ENCODE data around the gene TMEM108.

TMEM108 gene

DNA sequence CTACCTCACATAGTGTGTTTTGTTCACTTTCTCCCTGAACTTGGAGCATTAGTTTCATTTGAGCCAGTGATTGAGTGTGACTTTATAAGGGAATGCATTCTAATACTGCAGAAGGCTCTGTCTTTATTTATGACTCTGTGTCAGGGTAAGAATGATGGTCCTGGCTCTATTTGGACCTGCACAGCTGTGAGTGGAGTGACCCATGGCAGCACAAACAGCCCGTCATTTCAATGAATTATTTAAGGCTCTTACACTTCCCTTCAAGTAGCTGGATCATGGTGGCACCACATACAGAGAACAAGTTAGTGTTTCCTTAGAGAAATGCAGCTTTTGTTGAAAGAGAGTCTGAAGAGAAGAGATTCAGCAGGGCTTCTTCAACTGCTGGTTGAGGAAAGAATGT lies 16.4 kb downstream of the TMEM108 start:
- DNase-seq (ENCODE audit: low read depth, low spot score) = no peak

DNA sequence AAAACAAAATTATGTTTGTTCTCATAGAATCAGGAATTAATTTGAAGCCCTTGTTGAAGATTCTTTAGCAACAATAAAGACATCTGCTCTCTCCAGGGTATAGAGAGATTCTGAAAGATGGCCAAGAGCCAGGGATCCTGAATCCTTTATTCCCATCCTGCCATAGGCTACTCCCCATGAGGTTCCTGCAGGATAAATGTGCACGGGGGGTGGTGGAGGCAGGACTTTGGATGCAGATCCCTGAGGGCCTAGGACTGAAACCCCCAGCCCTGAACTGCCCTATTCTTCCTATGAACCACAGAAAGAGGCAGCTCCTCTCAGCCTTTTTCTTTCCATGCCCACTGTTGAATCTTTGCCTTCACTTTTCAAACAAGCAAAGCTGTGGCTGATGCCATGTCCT lies 17.1 kb downstream of the TMEM108 start:
- DNase-seq (ENCODE audit: low read depth, low spot score) = no peak

DNA sequence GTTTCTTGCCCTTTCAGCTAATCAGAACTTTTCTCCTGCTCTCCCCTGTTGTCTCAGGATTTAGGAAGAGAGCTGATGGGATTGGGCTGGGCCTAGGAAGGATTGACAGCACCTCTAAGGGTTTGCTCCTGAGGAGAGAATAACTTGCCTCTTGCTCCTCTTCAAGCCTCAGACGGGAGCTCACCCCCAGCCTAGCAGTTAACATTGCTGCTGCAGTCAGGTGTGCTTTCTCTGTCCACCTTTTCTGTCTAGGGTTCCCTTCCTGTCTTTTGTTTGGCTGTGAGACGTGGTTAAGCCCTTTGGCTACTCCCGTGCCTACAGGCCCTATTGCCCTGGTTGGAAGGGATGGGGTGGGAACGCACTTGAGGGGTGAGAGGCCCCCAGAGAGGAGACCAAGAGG lies 20.1 kb downstream of the TMEM108 start:
- DNase-seq (ENCODE audit: low read depth, low spot score) = no peak

DNA sequence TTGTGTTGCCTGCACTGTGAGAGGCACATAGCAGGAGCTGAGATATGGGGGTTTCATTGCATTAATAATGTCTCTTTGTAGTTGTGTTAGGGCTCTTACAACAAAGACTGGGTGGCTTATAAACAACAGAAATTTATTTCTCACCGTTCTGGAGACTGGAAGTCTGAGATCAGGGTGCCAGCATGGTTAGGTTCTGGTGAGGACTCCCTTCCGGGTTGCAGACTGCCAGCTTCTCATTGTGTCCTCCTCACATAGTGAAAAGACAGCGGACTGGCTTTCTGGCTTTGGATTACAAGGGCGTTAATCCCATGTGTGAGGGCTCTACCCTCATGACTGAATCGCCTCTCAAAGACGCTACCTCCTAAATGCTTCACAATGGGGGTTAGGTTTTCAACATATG lies 20.6 kb downstream of the TMEM108 start:
- no peak for DNase-seq (ENCODE audit: low read depth, low spot score)

DNA sequence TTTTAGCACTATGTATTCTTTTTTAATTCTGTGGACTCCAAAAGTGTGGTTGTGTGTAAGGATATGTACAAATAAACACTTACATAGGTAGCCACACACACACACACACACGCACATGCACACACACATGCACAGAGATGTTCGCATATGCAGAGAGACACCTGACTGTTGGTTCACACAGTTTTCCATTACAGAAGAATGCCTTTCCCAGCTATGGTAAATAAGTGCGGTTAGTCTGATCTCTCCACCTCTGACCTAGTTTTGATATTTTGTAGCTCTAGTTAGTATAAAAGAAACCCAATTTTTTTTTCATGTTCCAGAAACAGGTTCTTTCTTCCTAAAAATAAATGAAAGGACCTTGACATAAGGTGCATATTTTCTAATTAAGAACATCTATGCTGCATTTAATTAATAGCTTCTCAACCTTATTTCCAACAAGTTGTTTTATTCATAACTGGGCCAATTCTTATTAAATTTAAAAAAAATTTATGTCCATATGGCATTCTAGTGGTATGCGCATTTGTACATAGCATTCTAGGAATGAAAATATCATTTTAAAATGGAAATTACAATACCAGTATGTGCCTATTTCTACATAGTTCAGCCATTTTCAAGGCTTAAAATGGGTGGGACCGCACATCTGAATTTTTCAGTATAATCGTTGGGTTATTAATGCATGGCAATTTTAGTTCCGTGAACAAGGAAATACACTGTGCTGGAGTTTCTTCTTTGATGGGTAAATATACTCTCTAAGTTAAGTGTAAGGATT lies 27.2 kb downstream of the TMEM108 start:
- DNase-seq (ENCODE audit: low read depth, low spot score) = no peak

DNA sequence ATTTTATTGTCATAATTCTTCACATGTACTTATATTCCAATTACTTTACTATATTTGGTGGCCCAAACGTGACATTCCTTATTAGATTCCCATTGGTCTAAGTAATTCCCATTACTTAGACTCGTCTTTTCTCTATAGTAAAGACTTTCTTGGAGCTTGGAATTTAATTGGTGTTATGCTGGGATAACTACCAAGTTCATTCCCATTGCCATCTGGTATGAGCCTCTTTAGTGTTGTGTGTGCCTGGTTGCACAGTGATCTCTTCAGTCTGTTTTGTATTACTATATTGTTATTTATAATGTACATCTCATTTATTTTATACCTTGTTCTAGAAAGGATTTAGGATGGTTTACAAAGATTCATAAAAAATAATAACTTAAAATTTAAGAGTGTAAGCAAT lies 27.8 kb downstream of the TMEM108 start:
- no peak for DNase-seq (ENCODE audit: low read depth, low spot score)

DNA sequence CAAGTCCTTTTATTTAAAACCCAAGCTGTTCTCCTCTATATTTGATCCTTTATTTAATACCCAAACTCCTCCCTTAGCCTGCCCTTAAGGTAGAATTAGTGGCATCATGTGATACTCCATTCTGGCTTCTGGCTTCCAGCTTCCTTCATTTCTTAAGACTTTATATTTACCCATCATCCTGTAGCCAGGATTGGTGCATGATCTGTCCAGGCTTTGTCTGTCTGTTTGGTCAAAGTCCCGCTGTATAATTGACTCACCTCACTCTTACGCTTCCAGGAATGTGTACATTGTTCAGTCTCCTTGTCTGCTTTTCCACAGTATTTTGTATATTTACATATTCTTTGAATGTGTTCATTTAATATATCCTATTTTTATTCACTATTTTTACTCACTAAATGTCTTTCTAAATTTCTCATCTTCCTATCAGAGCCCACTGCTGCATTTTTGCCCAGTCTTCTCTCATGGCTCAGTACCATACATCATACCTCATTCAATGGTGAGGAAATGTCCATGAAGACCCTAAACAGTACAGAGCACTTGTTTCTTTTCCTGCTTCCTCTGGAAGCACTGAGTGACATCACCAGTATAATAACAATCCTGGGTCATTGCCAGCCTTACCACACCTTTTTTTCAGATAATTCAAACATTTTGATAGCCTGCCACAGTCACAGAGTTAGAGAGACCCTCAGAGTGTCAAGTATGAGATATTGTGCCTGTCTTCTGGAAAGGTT lies 31.5 kb downstream of the TMEM108 start:
- DNase-seq (ENCODE audit: low read depth, low spot score) = no peak

DNA sequence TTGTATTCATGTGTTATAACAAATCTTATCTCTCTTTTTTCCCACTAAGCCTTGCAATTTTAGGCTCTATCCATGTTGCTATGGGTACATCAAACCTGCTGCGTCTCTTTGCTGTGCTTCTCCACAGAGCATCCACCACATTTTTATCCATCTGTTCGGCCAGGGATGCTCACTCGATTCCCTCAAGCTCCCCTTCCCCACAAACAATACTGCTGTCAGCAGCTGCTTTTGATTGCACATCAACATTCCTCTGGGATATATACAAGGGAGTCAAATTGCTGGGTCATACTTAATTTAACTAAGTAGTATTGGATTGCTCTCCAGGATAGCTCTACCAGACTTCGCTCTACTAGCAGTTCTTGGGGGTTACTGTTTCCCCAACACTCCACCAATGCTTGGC lies 36.8 kb downstream of the TMEM108 start:
- DNase-seq (ENCODE audit: low read depth, low spot score) = no peak

DNA sequence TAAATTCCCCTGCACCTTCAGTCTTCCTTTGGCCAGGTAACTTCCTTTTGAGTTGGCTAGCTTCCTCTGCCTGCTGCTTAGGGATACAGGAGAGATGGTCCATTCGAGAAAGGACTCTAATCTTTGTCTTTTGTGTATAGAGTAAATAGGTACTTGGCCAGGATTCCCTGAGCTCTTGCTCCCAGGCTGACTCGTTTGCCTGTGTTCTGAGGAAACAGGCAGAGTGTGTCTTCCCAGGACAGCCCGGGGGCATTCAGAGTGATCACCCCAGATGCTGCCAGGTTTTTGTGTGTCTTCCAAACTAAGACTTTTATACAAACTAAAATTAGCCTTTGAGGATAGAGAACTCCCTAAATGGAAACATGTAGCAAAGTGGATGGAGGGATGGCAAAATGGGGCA lies 39.5 kb downstream of the TMEM108 start:
- DNase-seq (ENCODE audit: low read depth, low spot score) = no peak

DNA sequence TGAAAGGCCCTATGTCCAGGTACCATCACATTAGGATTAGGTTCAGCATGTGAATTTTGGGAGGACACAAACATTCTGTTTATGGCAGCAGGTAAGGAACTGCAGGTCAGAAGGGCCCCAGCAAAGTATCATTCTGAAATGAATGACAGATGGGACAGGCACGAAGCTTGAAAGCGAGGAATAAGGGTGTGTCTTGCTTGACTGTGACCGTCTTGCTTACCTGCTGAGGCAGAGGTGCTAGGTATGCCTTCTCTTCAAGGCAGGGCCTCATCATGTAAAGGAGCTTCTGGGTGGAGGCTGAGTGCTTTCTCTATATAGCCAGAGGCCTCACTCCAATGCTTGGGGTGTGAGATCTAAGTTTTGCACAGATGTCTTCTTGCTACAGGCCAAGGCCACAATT lies 41.4 kb downstream of the TMEM108 start:
- DNase-seq (ENCODE audit: low read depth, low spot score) = no peak

DNA sequence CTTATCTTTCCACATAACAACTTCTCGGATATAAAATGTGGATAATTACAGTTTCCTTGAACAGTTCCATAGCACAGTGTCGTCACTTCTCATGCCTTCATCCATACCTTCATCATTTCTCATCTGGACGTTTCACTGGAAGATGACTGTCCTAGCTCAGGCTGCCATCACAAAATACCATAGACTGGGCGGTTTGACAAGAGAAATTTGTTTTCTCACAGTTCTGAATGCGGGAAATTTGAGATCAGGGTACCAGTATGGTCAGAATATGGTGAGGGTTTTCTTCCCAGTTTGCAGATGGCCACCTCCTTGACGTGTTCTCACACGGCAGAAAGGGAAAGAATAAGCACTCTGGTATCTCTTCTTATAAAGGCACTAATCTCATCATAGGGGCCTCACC lies 42.8 kb downstream of the TMEM108 start:
- DNase-seq (ENCODE audit: low read depth, low spot score) = no peak

DNA sequence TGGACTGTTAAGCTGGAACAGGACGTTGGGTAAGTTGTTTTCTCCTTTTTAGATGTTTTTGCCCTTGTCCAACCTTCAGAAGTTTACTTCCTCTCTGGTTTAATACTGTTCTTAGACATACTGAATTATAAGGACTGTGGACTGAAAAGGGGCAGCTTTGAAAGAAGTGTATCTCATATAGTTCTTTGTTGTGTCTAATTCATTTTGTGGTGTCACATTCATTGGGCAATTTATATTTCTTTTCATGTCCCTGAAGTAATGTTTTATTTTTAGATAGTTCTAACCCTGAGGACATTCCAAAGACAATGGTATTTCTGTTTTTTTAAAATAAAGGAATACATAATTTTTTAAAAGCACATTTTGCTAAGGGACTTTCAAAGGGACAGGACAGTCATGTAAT lies 45.2 kb downstream of the TMEM108 start:
- no peak for DNase-seq (ENCODE audit: low read depth, low spot score)

DNA sequence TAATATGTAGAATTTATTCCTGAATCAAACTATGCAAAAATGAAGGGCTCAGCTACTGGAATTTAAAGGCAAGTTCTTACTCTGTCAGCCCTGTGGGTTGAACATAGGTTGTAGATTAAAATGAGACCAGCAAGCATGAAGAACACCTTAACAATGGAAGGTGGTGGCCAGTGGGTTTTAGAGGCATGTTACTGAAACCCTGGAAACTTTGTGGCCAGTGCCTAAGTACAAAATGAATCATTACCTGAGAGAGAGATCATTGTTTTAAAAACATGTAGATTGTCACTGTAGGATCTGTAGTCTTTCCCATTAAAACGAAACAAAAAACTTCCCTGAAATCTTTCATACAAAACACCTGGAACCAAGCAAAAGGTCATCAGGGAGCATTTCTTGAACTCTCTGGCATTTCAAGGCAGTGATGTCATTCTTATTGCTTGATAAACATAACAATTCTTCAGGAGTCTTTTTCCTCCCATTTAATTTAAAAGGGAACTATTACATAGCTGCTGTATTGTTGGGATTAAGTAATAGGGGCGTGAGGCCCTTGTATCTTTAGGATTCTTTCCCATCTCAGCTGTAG lies 51.8 kb downstream of the TMEM108 start:
- DNase-seq (ENCODE audit: low read depth, low spot score) = no peak

DNA sequence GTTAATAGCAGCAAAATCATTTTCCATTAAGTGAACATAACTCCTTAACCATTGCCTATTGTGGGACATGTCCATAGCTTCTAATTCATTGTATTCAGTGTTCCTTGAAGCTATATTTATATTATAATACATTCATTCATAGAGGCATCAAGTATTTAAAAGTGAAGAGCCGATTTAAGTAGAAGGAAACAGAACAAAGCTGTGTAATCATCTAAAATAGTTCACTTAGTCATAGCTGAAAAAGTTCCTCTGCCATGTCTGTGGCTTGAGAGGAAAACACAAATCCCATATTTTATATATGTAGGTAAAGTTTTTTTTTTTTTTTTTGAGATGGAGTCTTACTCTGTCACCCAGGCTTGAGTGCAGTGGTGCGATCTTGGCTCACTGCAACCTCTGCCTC lies 54.5 kb downstream of the TMEM108 start:
- no peak for DNase-seq (ENCODE audit: low read depth, low spot score)

DNA sequence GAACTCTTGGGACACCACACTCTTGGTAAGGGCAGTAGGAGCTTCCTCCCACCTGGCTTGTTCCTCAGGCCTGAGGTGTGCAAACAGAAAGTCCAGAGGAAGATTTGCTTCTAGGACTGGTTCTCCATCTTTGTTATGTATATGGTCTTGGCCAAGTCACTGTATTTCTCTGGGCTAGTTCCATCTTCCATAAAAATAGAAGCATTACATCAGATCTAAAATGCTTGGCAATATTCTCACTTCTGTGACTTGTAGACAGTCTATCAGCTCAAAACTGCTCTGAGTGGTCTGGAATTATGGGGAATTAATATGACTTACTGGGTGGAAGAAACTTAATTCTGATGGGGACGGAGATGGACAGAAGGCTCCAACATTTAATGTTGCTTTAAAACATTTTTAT lies 55.2 kb downstream of the TMEM108 start:
- no peak for DNase-seq (ENCODE audit: low read depth, low spot score)

DNA sequence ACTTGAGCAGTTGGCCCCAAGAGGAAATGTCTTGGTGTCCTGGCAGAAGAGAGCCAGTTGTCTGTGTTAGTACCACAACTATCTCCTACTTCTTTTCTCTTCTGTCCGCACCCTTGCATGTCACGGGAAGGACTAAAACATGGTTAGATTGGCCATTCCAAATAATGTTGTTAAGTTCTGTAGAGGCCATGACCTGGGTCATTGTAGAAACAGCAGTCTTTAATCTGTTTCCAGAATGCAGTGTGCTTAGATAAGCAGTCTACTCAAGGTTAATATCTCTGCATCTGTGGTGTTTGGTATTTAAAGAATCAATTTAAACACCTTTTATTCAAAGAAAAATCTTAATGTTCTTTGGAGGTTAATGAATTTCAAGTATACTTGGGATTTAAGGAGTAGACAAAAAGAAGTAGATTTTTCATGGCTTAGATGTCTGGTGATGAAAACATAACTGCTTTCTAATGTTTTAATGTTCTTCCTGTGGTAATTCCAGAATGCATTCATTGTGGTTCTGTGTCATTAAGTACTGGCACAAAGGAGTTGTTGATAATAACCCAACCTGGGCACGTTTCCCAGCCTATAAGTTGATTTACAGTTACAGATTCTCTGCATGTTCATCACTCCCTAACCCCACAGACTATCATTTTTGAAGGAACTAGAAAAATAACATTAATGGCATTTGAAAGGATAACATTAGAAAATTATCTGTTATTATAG lies 58.9 kb downstream of the TMEM108 start:
- DNase-seq (ENCODE audit: low read depth, low spot score) = no peak

DNA sequence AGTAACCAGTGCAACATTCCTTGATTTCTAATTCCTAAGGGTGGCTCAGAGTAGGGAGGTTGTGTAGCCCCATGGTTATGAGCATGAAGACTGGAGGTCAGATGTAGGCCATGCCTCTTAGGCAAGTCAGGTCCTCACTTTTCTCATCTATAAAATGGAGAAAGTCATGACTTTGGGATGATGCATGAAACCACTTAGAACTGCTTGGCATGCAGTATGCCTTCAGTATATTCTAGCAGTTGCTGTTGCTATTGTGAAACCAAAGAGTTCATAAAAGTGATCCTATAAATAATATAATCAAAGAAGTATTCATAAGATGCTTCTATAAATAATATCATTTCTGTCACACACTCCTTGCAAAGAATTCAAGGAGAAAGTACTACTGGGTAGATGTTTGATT lies 65.5 kb downstream of the TMEM108 start:
- DNase-seq (ENCODE audit: low read depth, low spot score) = no peak

DNA sequence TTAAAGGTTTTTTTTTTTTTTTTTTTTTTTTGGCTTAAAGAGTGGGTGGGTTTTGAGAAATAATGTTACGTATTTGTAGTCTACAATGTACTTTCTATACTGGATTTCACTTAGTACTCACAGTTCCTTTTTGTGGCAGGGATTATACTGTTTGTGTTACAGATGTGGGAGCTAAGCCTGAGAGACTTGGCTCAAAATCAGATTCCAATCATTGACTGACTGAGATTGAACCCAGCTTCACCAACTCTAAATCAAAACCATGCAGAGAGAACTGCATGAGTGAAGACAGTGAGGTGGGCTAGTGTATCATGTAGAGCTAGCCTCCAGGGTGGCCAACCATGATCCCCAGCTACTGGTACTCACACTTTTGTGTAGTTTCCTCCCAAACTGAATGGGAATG lies 68.0 kb downstream of the TMEM108 start:
- no peak for DNase-seq (ENCODE audit: low read depth, low spot score)

DNA sequence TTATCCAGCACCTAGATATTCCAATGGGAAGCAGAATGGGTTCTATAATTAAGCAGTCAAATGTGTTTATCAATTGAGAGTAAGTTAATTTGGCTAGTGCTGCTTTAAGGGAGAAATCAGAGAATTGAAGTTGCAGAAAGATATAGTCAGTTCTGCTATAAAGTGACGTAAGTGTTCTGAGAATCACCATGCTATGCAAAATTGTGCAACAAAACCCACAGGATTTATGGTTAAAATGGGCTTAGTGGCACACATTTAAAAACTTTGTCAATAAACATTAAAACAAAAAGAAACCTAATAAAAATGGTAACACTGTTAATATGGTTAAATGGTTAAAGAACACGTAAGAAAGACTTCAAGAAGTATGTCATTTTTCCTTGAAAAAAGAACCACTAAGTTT lies 74.5 kb downstream of the TMEM108 start:
- no peak for DNase-seq (ENCODE audit: low read depth, low spot score)

DNA sequence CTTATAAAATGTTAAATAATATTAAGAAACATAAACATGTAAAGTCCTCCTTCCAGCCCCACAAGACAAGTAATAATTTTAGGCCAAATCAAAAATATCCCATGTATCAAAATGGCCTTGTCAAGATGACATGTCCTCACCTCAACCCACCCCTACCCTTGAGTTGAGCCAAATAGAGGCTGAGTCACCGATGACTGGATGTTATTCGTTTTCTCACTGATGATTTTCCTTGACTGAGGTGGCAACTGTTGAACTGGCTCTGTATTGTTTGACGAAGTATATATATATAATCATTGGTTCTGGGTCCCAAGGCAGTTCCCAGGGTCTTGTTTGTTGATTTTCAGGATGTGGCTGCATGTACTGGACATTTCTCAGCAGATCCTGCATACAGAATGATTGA lies 75.3 kb downstream of the TMEM108 start:
- no peak for DNase-seq (ENCODE audit: low read depth, low spot score)

DNA sequence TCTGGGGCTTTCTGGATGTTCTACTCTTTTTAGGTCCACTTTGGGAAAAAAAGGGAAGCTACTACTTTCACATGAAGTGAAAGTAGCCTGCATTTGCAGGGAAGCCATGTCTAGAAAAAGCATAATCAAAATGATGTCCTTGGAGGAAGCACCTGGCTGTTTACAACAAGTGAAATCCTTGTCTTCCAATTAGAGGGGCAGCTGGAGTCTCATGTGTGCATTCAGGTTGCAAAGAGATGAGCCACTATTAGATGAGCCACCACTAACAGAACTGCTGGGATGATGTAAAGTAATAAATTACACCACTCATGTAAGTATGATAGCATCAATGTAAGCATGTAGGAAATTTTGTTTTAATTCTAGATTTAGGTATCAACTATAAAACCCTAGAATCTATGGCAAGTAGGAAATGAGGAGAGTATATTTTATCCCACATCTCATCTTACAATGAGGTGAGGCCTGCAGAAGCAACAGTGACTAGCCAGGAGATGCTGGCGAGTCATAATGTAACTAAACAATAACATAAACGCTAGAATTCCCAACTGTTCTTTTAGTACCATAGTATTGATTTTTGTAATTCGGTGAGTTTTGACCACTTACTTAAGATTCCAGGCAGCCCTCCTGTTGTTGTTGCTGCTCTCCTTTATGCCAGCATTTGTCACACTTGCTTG lies 75.9 kb downstream of the TMEM108 start:
- no peak for DNase-seq (ENCODE audit: low read depth, low spot score)

DNA sequence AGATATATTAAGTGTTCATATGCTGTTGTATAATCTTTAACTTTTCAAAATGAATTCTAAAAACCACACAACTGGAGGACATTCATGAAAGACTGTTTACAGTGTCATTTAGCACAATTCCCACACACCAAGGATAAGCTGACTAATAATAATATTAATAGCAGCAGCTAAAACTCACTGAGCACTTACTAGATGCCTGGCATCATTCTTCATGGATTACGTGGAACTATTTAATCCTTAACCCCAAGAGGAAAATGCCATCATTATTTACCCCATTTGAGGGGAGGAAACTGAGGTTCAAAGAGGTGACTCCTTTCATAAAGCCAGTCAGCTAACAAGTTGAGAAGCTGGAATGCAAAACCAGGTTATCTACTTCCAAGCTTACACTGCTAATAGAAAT lies 77.0 kb downstream of the TMEM108 start:
- DNase-seq (ENCODE audit: low read depth, low spot score) = no peak
